ENCODE results near the gene FEM1B. TPM values are rescaled to one million over a fixed set of nuclear protein-coding genes. Genes with fewer than 3 reads are reported as not detected.

FEM1B gene
- total RNA-seq, 2 donors from 2014 or later: 46.0 to 50.0 TPM

DNA sequence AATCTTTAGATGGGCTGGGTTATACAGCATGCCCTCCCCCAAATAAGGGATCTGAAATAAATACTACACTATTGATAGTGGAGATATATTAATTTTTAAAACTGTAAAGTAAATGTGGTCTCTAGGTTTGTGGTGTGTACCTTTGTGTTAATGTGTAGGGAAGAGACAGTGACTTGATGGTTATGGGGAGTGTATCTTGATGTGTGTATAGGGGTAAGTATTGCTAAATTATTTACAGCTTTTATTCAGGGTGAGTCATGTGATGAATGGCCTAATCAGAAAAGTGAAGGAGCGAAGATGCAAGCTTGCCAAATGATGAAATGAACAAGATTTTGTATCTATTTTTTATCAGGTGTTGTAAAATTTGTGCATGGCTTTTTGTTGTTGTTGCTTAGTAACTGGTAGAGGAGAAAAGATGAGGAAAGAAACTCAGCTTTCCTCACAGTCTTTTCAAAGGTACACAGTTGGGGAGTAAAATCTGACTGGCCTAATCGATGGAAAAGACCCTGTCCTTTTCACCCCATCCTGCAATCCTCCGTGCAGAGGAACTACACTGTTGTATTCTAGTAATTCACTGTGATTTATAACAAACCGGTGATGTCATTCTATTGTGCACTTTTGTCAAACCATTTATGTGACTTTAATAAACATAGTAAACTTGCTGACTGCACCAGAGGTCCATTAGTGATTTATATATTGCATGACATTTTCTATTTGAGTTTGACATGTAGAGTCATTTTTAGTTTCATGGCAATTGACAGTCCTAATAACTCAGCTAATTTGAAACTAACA, 17.7 kb downstream of the FEM1B start:
- no peaks in the 10 kb centered on the region for H3K36me3 ChIP-seq
- H3K27me3 ChIP-seq (replicated peaks; ENCODE audit: insufficient read depth): no peaks in the 10 kb centered on the region
- no peaks in the 10 kb centered on the region for H3K9me3 ChIP-seq
- intact Hi-C loops (cut with DNase I): no loop called here
- H3K4me3 ChIP-seq: no peak overlapping the region
- H3K27ac ChIP-seq: no peak overlapping the region
- H3K4me1 ChIP-seq (replicated peaks): no peaks in the 10 kb centered on the region
- TF ChIP-seq, protein P1, sequence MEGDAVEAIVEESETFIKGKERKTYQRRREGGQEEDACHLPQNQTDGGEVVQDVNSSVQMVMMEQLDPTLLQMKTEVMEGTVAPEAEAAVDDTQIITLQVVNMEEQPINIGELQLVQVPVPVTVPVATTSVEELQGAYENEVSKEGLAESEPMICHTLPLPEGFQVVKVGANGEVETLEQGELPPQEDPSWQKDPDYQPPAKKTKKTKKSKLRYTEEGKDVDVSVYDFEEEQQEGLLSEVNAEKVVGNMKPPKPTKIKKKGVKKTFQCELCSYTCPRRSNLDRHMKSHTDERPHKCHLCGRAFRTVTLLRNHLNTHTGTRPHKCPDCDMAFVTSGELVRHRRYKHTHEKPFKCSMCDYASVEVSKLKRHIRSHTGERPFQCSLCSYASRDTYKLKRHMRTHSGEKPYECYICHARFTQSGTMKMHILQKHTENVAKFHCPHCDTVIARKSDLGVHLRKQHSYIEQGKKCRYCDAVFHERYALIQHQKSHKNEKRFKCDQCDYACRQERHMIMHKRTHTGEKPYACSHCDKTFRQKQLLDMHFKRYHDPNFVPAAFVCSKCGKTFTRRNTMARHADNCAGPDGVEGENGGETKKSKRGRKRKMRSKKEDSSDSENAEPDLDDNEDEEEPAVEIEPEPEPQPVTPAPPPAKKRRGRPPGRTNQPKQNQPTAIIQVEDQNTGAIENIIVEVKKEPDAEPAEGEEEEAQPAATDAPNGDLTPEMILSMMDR (IDR thresholded peaks at IDR 0.05): no peak
- no peak for TF ChIP-seq POLR2AphosphoS5 (IDR thresholded peaks at IDR 0.05)
- TF ChIP-seq POLR2A (IDR thresholded peaks at IDR 0.05): no peak
- no peak for DNase-seq (ENCODE audit: low spot score)
- 35% methylated on average over 4 of the region's 4 CpGs for WGBS

DNA sequence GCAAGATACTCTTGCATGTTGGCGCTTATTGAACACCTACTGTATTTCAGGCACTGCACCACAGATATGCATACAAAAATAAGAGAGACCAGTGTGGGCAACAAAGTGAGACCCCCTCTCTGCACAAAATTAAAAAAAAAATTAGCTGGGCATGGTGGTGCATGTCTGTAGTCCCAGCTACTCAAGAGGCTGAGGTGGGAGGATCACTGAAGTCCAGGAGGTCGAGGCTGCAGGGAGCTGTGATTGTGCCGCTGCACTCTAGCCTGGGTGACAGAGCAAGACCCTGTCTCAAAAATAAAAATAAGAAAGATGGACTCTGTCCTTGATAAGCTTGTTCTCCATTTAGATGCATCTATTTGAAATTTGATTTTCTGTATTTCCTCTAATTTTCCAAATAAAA, 20.8 kb downstream of the FEM1B start:
- no peak overlapping the region for H3K4me3 ChIP-seq

GRCh38 chr15:68298882-68299381, 21.4 kb downstream of the FEM1B start:
- H3K27me3 ChIP-seq (replicated peaks; ENCODE audit: insufficient read depth): no peaks in the 10 kb centered on the region
- intact Hi-C loops (cut with DNase I): no loop called here
- TF ChIP-seq, protein P1 (IDR thresholded peaks at IDR 0.05): no peak
- TF ChIP-seq POLR2AphosphoS5 (IDR thresholded peaks at IDR 0.05): peak; percentile 68
- no peak for TF ChIP-seq POLR2A (IDR thresholded peaks at IDR 0.05)
- 44% methylated on average over 6 of the region's 6 CpGs for WGBS
- no peaks in the 10 kb centered on the region for H3K4me1 ChIP-seq (replicated peaks)
- peak overlapping the region in 1 of 2 donors; percentile 15 for H3K4me3 ChIP-seq
- no peak for DNase-seq (ENCODE audit: low spot score)
- peak overlapping the region; percentile 41 to 63 for H3K27ac ChIP-seq
- no peaks in the 10 kb centered on the region for H3K9me3 ChIP-seq
- H3K36me3 ChIP-seq: no peaks in the 10 kb centered on the region

More for the DNA sequence above, 20.8 kb downstream of the FEM1B start:
- H3K9me3 ChIP-seq: no peaks in the 10 kb centered on the region
- intact Hi-C loops (cut with DNase I): no loop called here
- H3K4me1 ChIP-seq (replicated peaks): no peaks in the 10 kb centered on the region
- TF ChIP-seq, protein P1 (IDR thresholded peaks at IDR 0.05): no peak
- TF ChIP-seq POLR2A (IDR thresholded peaks at IDR 0.05): no peak
- TF ChIP-seq POLR2AphosphoS5 (IDR thresholded peaks at IDR 0.05): no peak
- peak overlapping the region in 1 of 2 donors; percentile 41 for H3K27ac ChIP-seq
- no peak for DNase-seq (ENCODE audit: low spot score)
- no peaks in the 10 kb centered on the region for H3K27me3 ChIP-seq (replicated peaks; ENCODE audit: insufficient read depth)
- 89% methylated on average over 3 of the region's 3 CpGs for WGBS
- no peaks in the 10 kb centered on the region for H3K36me3 ChIP-seq

DNA sequence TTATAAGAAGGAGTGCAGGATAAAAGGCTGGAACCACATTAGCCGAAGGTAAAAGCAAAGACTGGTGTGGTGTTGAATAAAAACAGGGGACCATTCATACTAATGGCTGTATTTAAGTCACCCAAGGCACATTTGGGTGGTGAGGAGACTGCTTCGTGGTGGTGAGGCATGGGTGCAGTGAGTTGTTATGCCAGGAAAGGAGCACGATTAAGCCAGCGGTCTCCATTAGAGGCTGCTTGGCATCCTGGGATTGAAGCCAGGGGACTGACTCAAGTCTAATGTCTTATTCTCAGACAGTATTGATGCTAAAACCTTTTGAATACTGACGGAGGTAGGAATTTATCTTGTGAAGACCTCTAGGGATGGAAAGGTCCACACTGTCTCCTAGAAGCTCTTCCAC, 21.9 kb downstream of the FEM1B start:
- no peaks in the 10 kb centered on the region for H3K9me3 ChIP-seq
- peak overlapping the region; percentile 41 to 63 for H3K27ac ChIP-seq
- intact Hi-C loops (cut with DNase I): no loop called here
- H3K27me3 ChIP-seq (replicated peaks; ENCODE audit: insufficient read depth): no peaks in the 10 kb centered on the region
- H3K4me1 ChIP-seq (replicated peaks): no peaks in the 10 kb centered on the region
- DNase-seq (ENCODE audit: low spot score): no peak
- TF ChIP-seq POLR2A (IDR thresholded peaks at IDR 0.05): no peak
- TF ChIP-seq POLR2AphosphoS5 (IDR thresholded peaks at IDR 0.05): no peak
- TF ChIP-seq, protein P1 (IDR thresholded peaks at IDR 0.05): no peak
- H3K4me3 ChIP-seq: peak overlapping the region in 1 of 2 donors; percentile 15
- WGBS: 63% methylated on average over 5 of the region's 5 CpGs
- no peaks in the 10 kb centered on the region for H3K36me3 ChIP-seq

Data from prostate gland (tissue), 2 donors.